Pancreas (tissue), 10 donors: ENCODE data around the gene ARHGEF16. TPM values are rescaled to one million over a fixed set of nuclear protein-coding genes. Genes with fewer than 3 reads are reported as not detected.

Experiments
- ATAC-seq, 4 donors: fragments of 200-7000 bp; cut with Tn5 transposase; one replicate each; pipeline versions ENCODE4 v1.8.0 to v1.9.1; 2020; ENCODE audit warnings: mild to moderate bottlenecking in 4 of 4, moderate library complexity in 4 of 4
- DNase-seq, 6 donors: peaks; one replicate each; pipeline ENCODE4 v3.0.0-alpha.2; 2020
- FAIRE-seq: peaks from 2 replicates; lab custom pipeline; 2012; peaks lifted over from hg19 to GRCh38; lab: Jason Lieb, UNC
- H3K27ac ChIP-seq, 4 donors: fragments of 200-600 bp; sonication (generic); 1 replicate in 3 of 4; 2 replicates in 1 of 4; pipeline versions ENCODE4 v1.5.0 to v1.8.0; 2020
- H3K27me3 ChIP-seq, 4 donors: fragments of 200-600 bp; one replicate each; pipeline ENCODE4 v1.8.0; 2021
- H3K36me3 ChIP-seq, 3 donors: fragments of 200-600 bp; sonication (generic) in 1 of 3; one replicate each; pipeline versions ENCODE4 v1.5.0 to v1.8.0; 2020 to 2021
- H3K4me1 ChIP-seq, 3 donors: fragments of 200-600 bp; one replicate each; pipeline ENCODE4 v1.8.0; 2021
- H3K4me3 ChIP-seq, 4 donors: fragments of 200-600 bp; sonication (generic) in 2 of 4; one replicate each; pipeline versions ENCODE4 v1.5.0 to v1.8.0; 2020 to 2021
- H3K9me3 ChIP-seq, 4 donors: fragments of 200-600 bp; one replicate each; pipeline ENCODE4 v1.8.0; 2021
- WGBS, 2 donors: extraction: QIAGEN DNeasy Blood & Tissue Kit; methylation state at CpG; one replicate each; pipeline ENCODE4 v1.1.7; 2013; 5-methylcytosine and 5-hydroxymethylcytosine counted together
- intact Hi-C, 3 donors: fragments of 100-400 bp; cut with DNase I; formaldehyde crosslinking; loops; one replicate each; pipeline versions ENCODE4 v1.11.1 to v1.14.2; 2022
- polyA plus RNA-seq, 2 donors: library from polyadenylated mRNA; stranded (reverse); fragments of 200-250 nt; gene quantifications; one replicate each; pipeline ENCODE4 v1.2.3, GENCODE V29; 2013
- total RNA-seq, 6 donors: library from RNA; stranded (reverse); fragmentation: NEBNext Ultra II Directional in 4 of 6; extraction: Animal tissue kit (Norgen Biotek cat#: 25700) in 4 of 6; gene quantifications; one replicate each; pipeline versions ENCODE4 v1.2.1 to v1.2.4, GENCODE V29; 2021 to 2023
- TF ChIP-seq, protein P1 (sequence below), 4 donors: fragments of 200-600 bp; sonication (generic) in 3 of 4; IDR thresholded peaks; one replicate each; pipeline versions ENCODE4 v1.5.0 to v1.8.0; 2021; ENCODE audit warnings: antibody characterized with exemption in 4 of 4
- donor health status: healthy with polysubstance abuse.
- donor health status: DM: no; HTN: no; CAD: no; lungs with moderate emphysema.
- donor health status: DM: no; HTN: no; CAD: no.
- donor health status: control.
- donor health status: control.
- donor health status: Bipolar disorder and iron deficiency.
- donor health status: DM: yes; HTN: yes; CAD: no.
- donor health status: DM: no; HTN: no; CAD: no.
- donor health status: DM: no; HTN: no; CAD: no.
- donor health status: DM: yes; HTN: yes; CAD: no.

Gene ARHGEF16
- total and polyA plus RNA-seq, 8 donors, result 8.2 to 26.4 (median 9.8) TPM

DNA sequence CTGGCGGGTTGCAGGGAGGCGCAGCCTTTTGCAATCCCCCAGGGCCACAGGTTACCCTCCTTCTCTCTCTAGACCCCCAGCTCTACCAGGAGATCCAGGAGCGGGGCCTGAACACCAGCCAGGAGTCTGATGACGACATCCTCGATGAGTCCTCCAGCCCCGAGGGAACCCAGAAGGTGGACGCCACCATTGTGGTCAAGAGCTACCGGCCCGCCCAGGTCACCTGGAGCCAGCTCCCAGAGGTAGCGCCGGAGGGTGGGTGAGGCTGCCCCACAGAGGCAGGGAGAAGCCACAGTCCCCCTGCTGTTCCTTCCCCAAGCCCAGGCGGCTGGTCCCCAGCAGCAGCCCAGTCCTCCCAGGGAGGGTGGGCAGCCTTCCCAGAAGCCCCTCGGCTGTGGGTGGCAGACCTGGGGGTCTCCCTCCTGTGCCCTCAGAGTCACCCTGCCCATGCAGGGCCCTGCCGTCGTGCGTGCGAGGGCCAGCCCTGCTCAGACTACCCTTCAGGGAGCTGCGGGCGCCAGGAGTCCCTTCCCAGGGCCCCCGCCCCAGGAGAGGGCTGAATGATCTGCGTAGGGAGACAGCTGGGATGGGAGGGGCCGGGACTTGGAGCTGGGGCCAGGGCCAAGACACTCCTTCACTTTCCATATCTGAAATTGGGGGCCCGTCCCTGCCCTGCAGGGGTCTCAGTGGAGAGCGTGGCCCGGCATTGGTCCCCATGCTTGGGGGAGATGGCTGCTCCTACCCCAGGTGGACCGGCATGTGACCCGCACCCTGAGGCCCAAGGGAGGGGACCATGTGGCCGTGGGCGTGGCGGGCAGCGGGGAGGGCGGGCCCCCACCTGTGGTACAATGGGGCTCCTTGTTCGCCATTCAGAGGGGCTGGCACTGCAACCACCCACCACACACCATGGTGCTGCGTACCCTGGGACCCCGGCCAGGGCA, 12.9 kb downstream of the ARHGEF16 start:
- intact Hi-C loops, result no loop called here
- DNase-seq (peak in 3 of 6 donors; percentile 25 to 71 (median 51)), FAIRE-seq (no peak), ATAC-seq (peak in 1 of 4 donors; percentile 22)
- H3K27ac ChIP-seq, result no peak overlapping the region
- H3K4me3 ChIP-seq, result no peak overlapping the region
- 90 to 91% methylated on average over 31 to 35 of the region's 35 CpGs for WGBS, 2 donors
- TF ChIP-seq, protein P1, sequence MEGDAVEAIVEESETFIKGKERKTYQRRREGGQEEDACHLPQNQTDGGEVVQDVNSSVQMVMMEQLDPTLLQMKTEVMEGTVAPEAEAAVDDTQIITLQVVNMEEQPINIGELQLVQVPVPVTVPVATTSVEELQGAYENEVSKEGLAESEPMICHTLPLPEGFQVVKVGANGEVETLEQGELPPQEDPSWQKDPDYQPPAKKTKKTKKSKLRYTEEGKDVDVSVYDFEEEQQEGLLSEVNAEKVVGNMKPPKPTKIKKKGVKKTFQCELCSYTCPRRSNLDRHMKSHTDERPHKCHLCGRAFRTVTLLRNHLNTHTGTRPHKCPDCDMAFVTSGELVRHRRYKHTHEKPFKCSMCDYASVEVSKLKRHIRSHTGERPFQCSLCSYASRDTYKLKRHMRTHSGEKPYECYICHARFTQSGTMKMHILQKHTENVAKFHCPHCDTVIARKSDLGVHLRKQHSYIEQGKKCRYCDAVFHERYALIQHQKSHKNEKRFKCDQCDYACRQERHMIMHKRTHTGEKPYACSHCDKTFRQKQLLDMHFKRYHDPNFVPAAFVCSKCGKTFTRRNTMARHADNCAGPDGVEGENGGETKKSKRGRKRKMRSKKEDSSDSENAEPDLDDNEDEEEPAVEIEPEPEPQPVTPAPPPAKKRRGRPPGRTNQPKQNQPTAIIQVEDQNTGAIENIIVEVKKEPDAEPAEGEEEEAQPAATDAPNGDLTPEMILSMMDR (IDR thresholded peaks at IDR 0.05), result no peak
- H3K36me3 ChIP-seq, result no peaks in the 10 kb centered on the region
- no peaks in the 10 kb centered on the region for H3K9me3 ChIP-seq
- H3K4me1 ChIP-seq, result no peaks in the 10 kb centered on the region
- H3K27me3 ChIP-seq, result no peaks in the 10 kb centered on the region

DNA sequence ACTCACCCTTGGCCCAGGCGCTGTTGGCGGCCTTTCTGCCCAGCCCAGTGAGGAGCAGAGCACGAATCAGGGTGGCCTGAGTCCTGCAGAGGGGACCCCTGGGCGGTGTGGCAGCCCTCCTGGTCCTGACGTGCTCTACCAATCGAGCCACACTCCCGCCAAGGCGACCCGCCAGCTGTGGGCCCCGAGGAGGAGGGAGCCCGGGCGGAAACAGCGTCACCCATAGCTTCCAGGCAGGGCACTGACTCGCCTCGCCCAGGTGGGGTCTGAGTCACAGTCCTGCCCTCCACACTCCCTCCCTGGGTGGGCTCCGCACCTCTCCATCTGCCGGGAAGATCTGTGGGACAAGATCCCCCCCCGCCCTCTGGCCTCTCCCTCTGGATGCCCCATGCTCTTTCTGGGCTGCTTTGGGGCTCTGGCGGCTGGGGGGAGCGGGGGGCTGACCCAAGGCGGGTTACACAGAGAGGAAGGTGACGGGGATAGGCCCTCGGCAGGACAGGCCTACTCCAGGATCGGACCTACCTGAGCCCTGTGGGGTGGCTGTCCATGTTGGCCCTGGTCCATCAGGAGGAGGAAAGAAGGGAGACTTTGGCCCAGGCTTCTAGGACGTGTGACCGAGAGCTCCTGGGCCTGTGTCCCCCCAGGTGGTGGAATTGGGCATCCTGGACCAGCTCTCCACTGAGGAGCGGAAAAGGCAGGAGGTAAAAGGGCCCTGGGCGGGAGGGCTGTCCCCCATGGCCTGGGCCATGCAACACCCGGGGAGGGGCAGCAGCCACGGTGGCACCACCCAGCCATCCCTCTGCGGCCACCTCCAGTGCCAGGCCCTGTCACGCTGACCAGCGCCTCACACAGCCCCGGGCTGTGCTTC, 14.0 kb downstream of the ARHGEF16 start:
- H3K4me3 ChIP-seq, result no peak overlapping the region
- WGBS, 2 donors, result 90 to 92% methylated on average over 32 to 34 of the region's 34 CpGs
- FAIRE-seq (no peak), ATAC-seq (no peak), DNase-seq (peak in 3 of 6 donors; percentile 29 to 75 (median 48))
- no peaks in the 10 kb centered on the region for H3K27me3 ChIP-seq
- peaks cover 0 to 7% (median 0%) of the 10 kb centered on the region in 3 donors for H3K36me3 ChIP-seq
- no peak overlapping the region for H3K27ac ChIP-seq
- TF ChIP-seq, protein P1 (IDR thresholded peaks at IDR 0.05), result no peak
- intact Hi-C loops, result no loop called here
- H3K9me3 ChIP-seq, result no peaks in the 10 kb centered on the region
- no peaks in the 10 kb centered on the region for H3K4me1 ChIP-seq

DNA sequence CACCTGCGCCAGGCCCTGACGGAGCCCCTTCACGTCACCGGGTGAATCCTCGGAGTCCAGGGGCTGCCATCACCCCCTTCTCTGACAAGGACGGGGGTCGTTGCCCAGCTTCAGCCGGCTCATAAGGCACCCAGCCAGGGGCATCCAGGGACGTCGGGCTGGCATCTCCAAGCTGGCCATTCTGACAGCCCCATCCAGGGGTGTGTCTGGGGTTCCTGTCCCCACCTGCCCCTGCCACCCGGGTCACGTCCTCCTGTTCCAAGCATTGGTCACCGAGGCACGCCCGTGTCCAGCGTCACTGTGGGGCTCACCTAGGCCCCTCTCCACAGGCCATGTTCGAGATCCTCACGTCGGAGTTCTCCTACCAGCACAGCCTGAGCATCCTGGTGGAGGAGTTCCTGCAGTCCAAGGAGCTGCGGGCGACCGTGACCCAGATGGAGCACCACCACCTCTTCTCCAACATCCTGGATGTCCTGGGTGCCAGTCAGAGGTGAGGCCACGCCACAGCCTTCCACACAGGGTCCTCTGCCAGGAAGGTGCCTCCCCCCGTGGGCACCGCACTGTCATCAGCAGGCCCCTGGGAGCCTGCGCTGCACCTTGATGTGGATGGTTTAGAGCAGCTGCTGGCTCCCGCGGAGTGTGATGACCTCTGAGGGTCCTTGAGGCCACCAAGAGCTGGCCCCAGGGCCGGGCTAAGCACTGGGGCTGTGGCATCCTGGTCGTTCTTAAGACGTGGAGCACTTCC, 14.8 kb downstream of the ARHGEF16 start:
- peaks cover 0 to 14% (median 0%) of the 10 kb centered on the region in 3 donors for H3K36me3 ChIP-seq
- 92 to 93% methylated on average over 31 of the region's 31 CpGs for WGBS, 2 donors
- DNase-seq (peak in 3 of 6 donors; percentile 28 to 67 (median 51)), FAIRE-seq (no peak), ATAC-seq (no peak)
- H3K4me1 ChIP-seq, result no peaks in the 10 kb centered on the region
- H3K4me3 ChIP-seq, result no peak overlapping the region
- intact Hi-C loops, result no loop called here
- no peak overlapping the region for H3K27ac ChIP-seq
- no peaks in the 10 kb centered on the region for H3K27me3 ChIP-seq
- TF ChIP-seq, protein P1 (IDR thresholded peaks at IDR 0.05), result no peak
- H3K9me3 ChIP-seq, result no peaks in the 10 kb centered on the region

DNA sequence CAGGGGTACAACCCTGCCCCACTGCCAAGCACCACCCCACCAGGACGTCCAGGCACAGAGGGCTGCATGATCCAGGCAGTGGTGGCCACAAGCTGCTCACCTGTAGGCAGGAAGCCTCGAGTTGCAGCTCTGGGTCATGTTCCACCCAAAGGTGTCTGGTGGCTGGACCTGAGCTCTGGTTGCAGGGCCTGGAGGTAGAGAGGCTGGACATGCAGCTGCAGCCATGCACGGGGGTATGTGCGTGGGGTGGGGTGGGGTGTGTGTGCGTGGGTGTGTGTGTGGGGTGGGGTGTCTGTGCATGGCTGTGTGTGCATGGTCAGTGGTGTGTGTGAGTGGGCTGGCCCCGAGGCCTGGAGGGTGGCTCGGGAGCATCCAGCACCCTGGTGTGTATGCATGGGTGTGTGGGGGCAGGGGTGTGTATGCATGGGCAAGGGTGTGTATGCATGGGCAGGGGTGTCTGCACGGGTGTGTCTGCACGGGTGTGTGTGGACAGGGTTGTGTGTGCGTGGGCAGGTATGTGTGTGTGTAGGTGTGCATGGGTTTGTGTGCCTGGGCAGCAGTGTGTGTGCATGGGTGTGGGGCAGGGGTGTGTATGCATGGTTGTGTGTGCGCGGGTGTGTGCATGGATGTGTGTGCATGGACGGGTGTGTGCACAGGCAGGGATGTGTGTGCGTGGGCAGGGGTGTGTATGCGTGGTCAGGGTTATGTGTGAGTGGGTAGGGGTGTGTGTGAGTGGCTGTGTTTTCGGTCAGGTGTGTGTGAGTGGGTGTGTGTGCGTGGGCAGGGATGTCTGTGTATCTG, 15.6 kb downstream of the ARHGEF16 start:
- DNase-seq, result peak in 2 of 6 donors; percentile 35 to 46
- Histone ChIP-seq H3K4me1 (no peaks in the 10 kb centered on the region), H3K27me3 (no peaks in the 10 kb centered on the region), H3K4me3 (no peak overlapping the region), H3K27ac (no peak overlapping the region), H3K9me3 (no peaks in the 10 kb centered on the region), H3K36me3 (peaks cover 0 to 14% (median 0%) of the 10 kb centered on the region in 3 donors)
- intact Hi-C loops, result no loop called here
- TF ChIP-seq, protein P1 (IDR thresholded peaks at IDR 0.05), result no peak
- 91 to 92% methylated on average over 17 of the region's 17 CpGs for WGBS, 2 donors
- no peak for FAIRE-seq
- no peak for ATAC-seq
